Thyroid gland (tissue), 4 donors: Measurements from ENCODE around the gene NXNL1. TPM values are rescaled to one million over a fixed set of nuclear protein-coding genes. Genes with fewer than 3 reads are reported as not detected.
"Not testable (repeated sequence)": the region's sequence is repeated elsewhere in the genome, so short reads cannot be mapped to it uniquely, and the experiment has no call there.

Experiments
- DNase-seq, 2 donors: peaks; one replicate each; pipeline ENCODE4 v3.0.0-alpha.2; 2019
- H3K27ac ChIP-seq, 3 donors: fragments of 200-600 bp; sonication (generic); 1 replicate in 2 of 3; 2 replicates in 1 of 3; pipeline ENCODE4 v1.5.1; 2016 to 2019; ENCODE audit warnings: mild to moderate bottlenecking in 1 of 3, moderate library complexity in 1 of 3
- H3K27me3 ChIP-seq: fragments of 200-600 bp; sonication (generic); one replicate; pipeline ENCODE4 v1.5.1; 2019
- H3K36me3 ChIP-seq, 2 donors: fragments of 200-600 bp; sonication (generic); one replicate each; pipeline ENCODE4 v1.5.1; 2016 to 2019
- H3K4me1 ChIP-seq, 2 donors: fragments of 200-600 bp; sonication (generic); one replicate each; pipeline ENCODE4 v1.5.1; 2017 to 2019
- H3K4me3 ChIP-seq, 3 donors: fragments of 200-600 bp; sonication (generic); replicated peaks in 1 of 3; 1 replicate in 2 of 3; 2 replicates in 1 of 3; pipeline ENCODE4 v1.5.1; 2016; ENCODE audit warnings: mild to moderate bottlenecking in 1 of 3
- H3K9me3 ChIP-seq: fragments of 200-600 bp; sonication (generic); one replicate; pipeline ENCODE4 v1.5.1; 2017
- CTCF ChIP-seq, 6 experiments: fragments of 200-600 bp in 3 of 6; fragments of 450-650 bp in 3 of 6; sonication (generic) in 3 of 6; IDR thresholded peaks; one replicate each; pipeline ENCODE4 v1.5.1; 2016 to 2019; ENCODE audit warnings: antibody characterized with exemption in 6 of 6, mild to moderate bottlenecking in 2 of 6, inconsistent platforms in 1 of 6, moderate library complexity in 1 of 6
- POLR2A ChIP-seq, 2 donors: fragments of 450-650 bp; IDR thresholded peaks; one replicate each; pipeline ENCODE4 v1.6.1; 2017; ENCODE audit warnings: antibody characterized with exemption in 2 of 2, mild to moderate bottlenecking in 2 of 2, moderate library complexity in 1 of 2
- WGBS, 2 donors: methylation state at CpG; one replicate each; pipeline ENCODE4 v1.1.5; 2017; 5-methylcytosine and 5-hydroxymethylcytosine counted together
- intact Hi-C: fragments of 100-400 bp; cut with DNase I; formaldehyde crosslinking; loops from one replicate; pipeline ENCODE4 v1.15.1; 2023
- total RNA-seq, 4 donors: library from RNA; depleted of rRNA; stranded (reverse); fragments of >200 nt; gene quantifications; one replicate each; pipeline ENCODE4 v1.2.3, GENCODE V29; 2016

The NXNL1 gene
- total RNA-seq, 4 donors from 2014 or later, result not detected

GRCh38 chr19:17475541-17476115 is 14.9 kb upstream of the NXNL1 start:
- Histone ChIP-seq H3K4me1 (peaks cover 16 to 19% of the 10 kb centered on the region in 2 donors), H3K27me3 (no peaks in the 10 kb centered on the region), H3K27ac (peak overlapping the region in 1 of 3 donors; percentile 41), H3K36me3 (no peaks in the 10 kb centered on the region), H3K9me3 (no peaks in the 10 kb centered on the region), H3K4me3 (no peak overlapping the region)
- intact Hi-C loops, result no loop called here
- TF ChIP-seq POLR2A (IDR thresholded peaks at IDR 0.05) (no peak), CTCF (IDR thresholded peaks at IDR 0.05) (no peak)
- DNase-seq, result peak; percentile 48 to 52
- WGBS, 2 donors, result 39 to 51% methylated on average over 10 of the region's 10 CpGs

DNA sequence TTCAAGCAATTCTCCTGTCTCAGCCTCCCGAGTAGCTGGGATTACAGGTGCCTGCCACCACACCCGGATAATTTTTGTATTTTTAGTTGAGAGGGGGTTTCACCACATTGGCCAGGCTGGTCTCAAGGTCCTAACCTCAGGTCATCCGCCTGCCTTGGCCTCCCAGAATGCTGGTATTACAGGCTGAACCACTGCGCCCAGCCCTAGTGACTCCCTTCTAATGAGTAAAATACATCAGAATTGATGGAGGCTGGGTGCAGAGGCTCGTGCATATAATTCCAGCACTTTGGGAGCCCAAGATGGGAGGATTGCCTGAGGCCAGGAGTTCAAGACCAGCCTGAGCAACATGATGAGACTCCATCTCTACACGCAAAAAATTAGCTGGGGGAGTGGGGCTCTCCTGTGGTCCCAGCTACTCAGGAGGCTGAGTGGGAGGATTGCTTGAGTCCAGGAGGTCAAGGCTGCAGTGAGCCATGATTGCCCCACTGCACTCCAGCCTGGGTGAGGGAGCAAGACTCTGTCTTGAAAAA is 14.3 kb upstream of the NXNL1 start:
- intact Hi-C loops, DNase-seq, H3K4me3 ChIP-seq, H3K27me3 ChIP-seq, H3K9me3 ChIP-seq, H3K36me3 ChIP-seq: not testable (repeated sequence)
- H3K27ac ChIP-seq, result peak overlapping the region in 1 of 3 donors; percentile 41
- 73 to 79% methylated on average over 6 of the region's 6 CpGs for WGBS, 2 donors
- peaks cover 16 to 19% of the 10 kb centered on the region in 2 donors for H3K4me1 ChIP-seq

DNA sequence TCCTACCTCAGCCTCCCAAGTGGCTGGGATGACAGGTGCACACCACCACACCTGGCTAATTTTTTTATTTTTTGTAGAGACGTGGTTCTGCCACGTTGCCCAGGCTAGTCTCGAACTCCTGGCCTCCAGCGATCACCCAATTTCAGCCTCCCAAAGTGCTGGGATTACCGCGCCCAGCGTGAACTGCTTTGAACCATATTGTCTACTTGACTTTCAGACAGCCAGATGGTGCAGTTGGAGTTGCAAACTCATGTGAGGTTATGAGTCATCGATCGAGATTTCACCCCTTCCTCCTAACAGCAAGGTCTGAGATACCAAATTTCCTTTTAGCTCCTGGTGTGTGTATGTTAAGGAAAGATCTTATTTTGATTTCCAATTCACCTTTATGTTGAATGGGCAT is 12.3 kb upstream of the NXNL1 start:
- Histone ChIP-seq H3K9me3 (no peaks in the 10 kb centered on the region), H3K27ac (no peak overlapping the region), H3K4me3 (no peak overlapping the region), H3K36me3 (no peaks in the 10 kb centered on the region), H3K27me3 (no peaks in the 10 kb centered on the region), H3K4me1 (peaks cover 28 to 30% of the 10 kb centered on the region in 2 donors)
- intact Hi-C loops, result loop anchor here (5.0 kb wide), 1 partner anchor 39 kb away; the partner anchor contains the start of gene PGLS
- DNase-seq, result no peak
- WGBS, 2 donors, result 92 to 96% methylated on average over 9 of the region's 9 CpGs
- no peak for TF ChIP-seq CTCF (IDR thresholded peaks at IDR 0.05)
- TF ChIP-seq POLR2A (IDR thresholded peaks at IDR 0.05), result no peak

DNA sequence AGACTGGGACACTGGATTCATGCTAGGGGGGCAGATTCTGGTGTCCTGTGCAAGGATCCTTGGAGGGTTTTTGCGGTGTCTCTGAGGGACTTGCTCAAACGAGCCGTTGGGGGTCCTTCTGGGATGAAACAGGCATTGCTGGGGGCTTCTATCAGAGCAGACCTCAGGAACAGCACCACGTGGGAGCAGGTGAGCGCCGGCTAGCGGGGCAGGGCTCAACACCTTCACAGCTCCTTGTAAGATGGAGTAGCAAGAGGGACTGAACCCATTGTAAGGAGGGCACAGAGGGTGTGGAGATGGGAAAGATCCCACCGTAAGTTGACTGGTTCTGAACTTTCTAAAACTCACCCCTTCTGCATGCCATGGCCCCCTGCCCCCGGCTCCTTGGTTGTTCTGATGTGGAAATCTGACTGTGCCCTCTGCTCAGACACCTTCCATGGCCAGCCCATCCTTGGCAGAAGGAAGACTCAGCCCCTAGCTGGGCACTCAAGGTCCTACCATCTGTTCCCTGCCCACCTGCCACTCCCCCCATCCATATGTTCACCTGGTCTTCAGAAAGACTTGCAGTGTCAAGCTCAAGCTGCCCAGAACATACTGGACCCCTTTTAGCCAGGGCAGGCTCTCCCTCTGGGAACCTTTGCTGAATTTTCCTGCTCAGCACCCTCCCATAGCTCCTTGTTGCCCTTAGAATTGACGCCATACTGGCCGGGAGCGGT is 10.8 kb upstream of the NXNL1 start:
- intact Hi-C loops, result loop anchor here (5.0 kb wide), 1 partner anchor 41 kb away; the partner anchor contains the start of gene PGLS
- no peak overlapping the region for H3K27ac ChIP-seq
- H3K36me3 ChIP-seq, result no peaks in the 10 kb centered on the region
- H3K4me3 ChIP-seq, result no peak overlapping the region
- TF ChIP-seq POLR2A (IDR thresholded peaks at IDR 0.05) (no peak), CTCF (IDR thresholded peaks at IDR 0.05) (no peak)
- H3K4me1 ChIP-seq, result peaks cover 32 to 34% of the 10 kb centered on the region in 2 donors
- 51 to 56% methylated on average over 12 of the region's 12 CpGs for WGBS, 2 donors
- no peaks in the 10 kb centered on the region for H3K9me3 ChIP-seq
- no peaks in the 10 kb centered on the region for H3K27me3 ChIP-seq
- DNase-seq, result peak in 1 of 2 donors; percentile 20

- peaks cover 25 to 26% of the 10 kb centered on the region in 2 donors for H3K4me1 ChIP-seq
These were observed 9.5 kb upstream of the NXNL1 start, which contains the start of gene SLC27A1 for GRCh38 chr19:17470068-17470841. Gene SLC27A1 (plus strand): TSS chr19:17470524. CDS start chr19:17470541, 17 bp downstream.

More at GRCh38 chr19:17470068-17470841, 9.5 kb upstream of the NXNL1 start, which contains the start of gene SLC27A1:
- WGBS, 2 donors, result 0 to 1% methylated on average over 11 to 22 of the region's 67 CpGs
- Histone ChIP-seq H3K4me3 (peak within 1 kb of the TSS; percentile 57 to 71 (median 70)), H3K27ac (peak within 1 kb of the TSS; percentile 82 to 93 (median 83)), H3K9me3 (no peaks in the 10 kb centered on the region), H3K27me3 (no peaks in the 10 kb centered on the region), H3K36me3 (no peaks in the 10 kb centered on the region)
- TF ChIP-seq POLR2A (IDR thresholded peaks at IDR 0.05), result no peak
- no peak for TF ChIP-seq CTCF (IDR thresholded peaks at IDR 0.05)
- intact Hi-C loops, result loop anchor here (5.0 kb wide), 1 partner anchor 42 kb away; the partner anchor contains the start of gene PGLS
- peak; percentile 100 for DNase-seq
